BJ (cell line): ENCODE results near the gene MST1. TPM values are rescaled to one million over a fixed set of nuclear protein-coding genes. Genes with fewer than 3 reads are reported as not detected.
"Not testable (repeated sequence)": the region's sequence is repeated elsewhere in the genome, so short reads cannot be mapped to it uniquely, and the experiment has no call there.

Source experiments
- CTCF ChIA-PET: fragments of 350-600 bp; formaldehyde crosslinking; extraction: SDS; loops from one replicate; lab custom pipeline; 2021; ENCODE audit warnings: antibody characterized with exemption, inconsistent platforms; lab: Yijun Ruan, JAX
- POLR2A ChIA-PET: fragments of 300-600 bp; sonication (Branson Sonifier 250); formaldehyde crosslinking; extraction: SDS; loops from one replicate; lab custom pipeline; 2021; ENCODE audit warnings: antibody characterized with exemption; lab: Charles Lee
- DNase-seq: peaks from one replicate; pipeline ENCODE4 v3.0.0-alpha.2; 2011; ENCODE audit warnings: low read depth
- H3K27me3 ChIP-seq: 2 replicates; pipeline ENCODE4 v1.6.0; 2011; ENCODE audit warnings: low read length; ENCODE audit not compliant: control insufficient read depth, insufficient read depth
- H3K36me3 ChIP-seq: 2 replicates; pipeline ENCODE4 v1.5.1; 2011; ENCODE audit warnings: low read length; ENCODE audit not compliant: control insufficient read depth, insufficient read depth
- H3K4me3 ChIP-seq: 2 replicates; pipeline ENCODE4 v1.5.1; 2011; ENCODE audit warnings: low read depth, mild to moderate bottlenecking, control low read depth, low read length
- CTCF ChIP-seq: IDR thresholded peaks from 2 replicates; pipeline ENCODE4 v1.5.1; 2011; ENCODE audit warnings: low read depth, mild to moderate bottlenecking, control low read depth, inconsistent platforms, low read length, moderate library complexity; ENCODE audit not compliant: insufficient read depth
- polyA plus RNA-seq: library from polyadenylated mRNA; depleted of rRNA; stranded (reverse); fragments of >200 nt; gene quantifications from 2 replicates; pipeline ENCODE4 v1.2.3, GENCODE V29; 2011

MST1 gene
- polyA plus RNA-seq, 1 experiment = 10.7 TPM

GRCh38 chr3:49685846-49686245 lies 3.4 kb downstream of the MST1 start:
- H3K27me3 ChIP-seq, DNase-seq, CTCF ChIA-PET, POLR2A ChIA-PET, H3K4me3 ChIP-seq: not testable (repeated sequence)
- H3K36me3 ChIP-seq = peaks cover 15% of the 10 kb centered on the region

DNA sequence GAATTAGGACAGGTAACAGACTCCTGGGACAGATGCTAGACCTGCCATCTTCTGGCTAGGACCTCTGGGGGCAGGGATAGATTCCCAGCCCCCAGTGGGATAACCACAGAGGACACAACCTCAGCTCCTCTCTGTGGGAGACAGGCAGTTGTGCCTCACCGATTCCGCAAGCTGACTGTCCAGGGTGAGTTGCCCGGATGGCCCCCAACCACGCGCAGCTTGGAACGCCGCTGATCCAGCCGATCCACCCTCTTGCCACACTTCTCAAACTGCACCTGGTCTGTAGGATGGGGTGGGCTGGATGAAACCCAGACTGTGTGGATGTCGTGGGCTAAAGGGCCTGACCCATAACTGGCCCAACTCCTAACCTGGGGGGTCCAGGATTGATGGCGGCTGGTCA lies 4.2 kb downstream of the MST1 start:
- CTCF ChIA-PET, H3K4me3 ChIP-seq, H3K27me3 ChIP-seq, DNase-seq, POLR2A ChIA-PET: not testable (repeated sequence)
- peaks cover 21% of the 10 kb centered on the region for H3K36me3 ChIP-seq

GRCh38 chr3:49684453-49684852 lies 4.8 kb downstream of the MST1 start:
- POLR2A ChIA-PET, DNase-seq, CTCF ChIA-PET: not testable (repeated sequence)

DNA sequence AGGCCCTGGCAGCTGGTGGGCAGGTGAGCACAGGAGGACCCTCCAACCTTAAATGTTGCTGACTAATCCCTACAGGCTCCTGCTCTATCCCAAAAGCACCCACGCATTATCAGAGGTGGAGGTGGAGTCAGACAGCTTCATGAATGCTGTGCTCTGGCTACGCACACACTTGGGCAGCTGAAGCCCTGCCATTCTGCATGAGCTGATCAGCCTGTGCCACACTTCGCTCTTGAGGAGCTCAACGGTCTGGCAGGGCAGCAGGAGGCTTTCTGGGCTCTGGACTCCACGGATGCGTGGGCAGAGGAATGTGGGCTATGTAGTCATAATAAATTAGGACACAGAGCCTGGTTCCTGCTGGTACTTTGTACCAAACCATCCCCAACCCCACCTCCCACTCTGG lies 6.1 kb downstream of the MST1 start:
- ChIA-PET POLR2A (no interaction called here), CTCF (interaction anchor here (0.8 to 2.4 kb wide), 2 partner anchors 144 to 156 kb away, joined by 3 to 10 read pairs; no protein-coding TSS in a partner anchor)
- Histone ChIP-seq H3K4me3 (no peak overlapping the region), H3K36me3 (peaks cover 35% of the 10 kb centered on the region), H3K27me3 (no peaks in the 10 kb centered on the region)
- no peak for DNase-seq
- TF ChIP-seq CTCF = no peak

More at GRCh38 chr3:49684453-49684852, 4.8 kb downstream of the MST1 start:
- H3K4me3 ChIP-seq, H3K27me3 ChIP-seq: not testable (repeated sequence)
- peaks cover 25% of the 10 kb centered on the region for H3K36me3 ChIP-seq

GRCh38 chr3:49681543-49681942 lies 7.7 kb downstream of the MST1 start:
- POLR2A ChIA-PET = no interaction called here

GRCh38 chr3:49681232-49681522 lies 8.1 kb downstream of the MST1 start:
- TF ChIP-seq CTCF = no peak
- no peaks in the 10 kb centered on the region for H3K27me3 ChIP-seq
- ChIA-PET POLR2A (no interaction called here), CTCF (interaction anchor here (1.5 to 2.4 kb wide), 2 partner anchors 10 to 142 kb away, joined by 4 to 10 read pairs; no protein-coding TSS in a partner anchor)
- no peak overlapping the region for H3K4me3 ChIP-seq
- DNase-seq = no peak
- H3K36me3 ChIP-seq = peaks cover 49% of the 10 kb centered on the region

More at GRCh38 chr3:49681543-49681942, 7.7 kb downstream of the MST1 start:
- Histone ChIP-seq H3K4me3 (no peak overlapping the region), H3K27me3 (no peaks in the 10 kb centered on the region), H3K36me3 (peaks cover 46% of the 10 kb centered on the region)
- no peak for TF ChIP-seq CTCF
- CTCF ChIA-PET = interaction anchor here (0.6 to 2.4 kb wide), 2 partner anchors 116 to 142 kb away, joined by 3 to 10 read pairs; no protein-coding TSS in a partner anchor
- DNase-seq = no peak

DNA sequence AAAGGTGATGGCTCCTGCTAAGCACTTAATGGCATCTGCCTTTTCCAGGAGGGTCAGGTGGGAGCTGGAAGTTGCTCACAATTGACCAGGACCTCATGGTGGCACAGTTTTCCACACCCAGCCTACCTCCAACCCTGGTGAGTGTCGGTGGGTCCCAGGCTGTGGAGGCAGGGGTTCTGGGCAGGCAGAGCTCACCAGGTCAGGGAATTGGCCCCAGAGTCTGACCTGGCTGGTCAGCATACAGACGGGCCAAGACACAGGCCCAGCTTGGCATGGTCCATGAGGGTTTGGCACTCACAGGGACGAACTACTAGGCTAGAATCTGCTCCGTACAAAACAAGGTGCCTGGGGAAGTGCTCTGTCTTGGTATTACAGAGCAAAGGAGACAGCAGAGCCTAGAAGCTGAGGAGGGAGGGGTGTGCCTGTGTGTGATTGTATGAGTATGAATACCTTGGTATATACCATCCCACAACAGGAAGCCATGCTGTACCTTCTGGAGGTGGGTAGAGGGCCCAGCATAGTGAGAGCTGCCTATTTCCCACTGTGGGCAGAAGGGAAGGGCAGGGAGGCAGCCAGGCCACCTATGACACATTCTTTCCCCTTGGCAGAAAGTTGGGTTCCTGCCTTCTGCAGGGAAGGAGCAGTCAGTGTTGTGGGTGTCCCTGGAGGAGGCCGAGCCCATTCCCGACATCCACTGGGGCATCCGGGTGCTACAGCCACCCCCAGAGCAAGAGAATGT lies 8.6 kb downstream of the MST1 start:
- H3K27me3 ChIP-seq = no peaks in the 10 kb centered on the region
- POLR2A ChIA-PET = no interaction called here
- no peak overlapping the region for H3K4me3 ChIP-seq
- no peak for TF ChIP-seq CTCF
- CTCF ChIA-PET = interaction anchor here (1.5 kb wide), 1 partner anchor 9 kb away, joined by 4 read pairs; no protein-coding TSS in a partner anchor
- DNase-seq = no peak
- peaks cover 50% of the 10 kb centered on the region for H3K36me3 ChIP-seq
